Kidney (tissue), 14 donors: ENCODE measurements around the gene ADRA2B. TPM values are rescaled to one million over a fixed set of nuclear protein-coding genes. Genes with fewer than 3 reads are reported as not detected.
"Not testable (repeated sequence)": the region's sequence is repeated elsewhere in the genome, so short reads cannot be mapped to it uniquely, and the experiment has no call there.

Experiments
- DNase-seq, 5 donors: peaks; one replicate each; pipeline ENCODE4 v3.0.0-alpha.2; 2013 to 2020
- FAIRE-seq: peaks from 2 replicates; lab custom pipeline; 2012; peaks lifted over from hg19 to GRCh38; lab: Jason Lieb, UNC
- H3K27ac ChIP-seq, 2 donors: one replicate each; pipeline ENCODE4 v1.7.0; 2013; ENCODE audit warnings: low read depth in 2 of 2, low read length in 2 of 2, inconsistent platforms in 1 of 2
- H3K27me3 ChIP-seq: one replicate; pipeline ENCODE4 v1.7.1; 2013; ENCODE audit warnings: low read length, inconsistent platforms; ENCODE audit not compliant: control insufficient read depth, insufficient read depth
- H3K36me3 ChIP-seq, 3 donors: one replicate each; pipeline versions ENCODE4 v1.7.0 to v1.7.1; 2013; ENCODE audit warnings: low read length in 3 of 3, control low read depth in 1 of 3, inconsistent platforms in 1 of 3; ENCODE audit not compliant: insufficient read depth in 3 of 3, control insufficient read depth in 2 of 3
- H3K4me1 ChIP-seq, 3 donors: one replicate each; pipeline versions ENCODE4 v1.7.0 to v1.7.1; 2013; ENCODE audit warnings: low read length in 3 of 3, inconsistent platforms in 1 of 3, low read depth in 1 of 3; ENCODE audit not compliant: control insufficient read depth in 2 of 3, insufficient read depth in 2 of 3
- H3K4me3 ChIP-seq, 3 donors: one replicate each; pipeline versions ENCODE4 v1.7.0 to v1.8.1; 2013; ENCODE audit warnings: low read length in 3 of 3, control low read depth in 1 of 3, inconsistent platforms in 1 of 3
- H3K9ac ChIP-seq, 3 donors: one replicate each; pipeline versions ENCODE4 v1.7.0 to v1.7.1; 2013; ENCODE audit warnings: low read length in 3 of 3, control low read depth in 1 of 3, inconsistent platforms in 1 of 3
- H3K9me3 ChIP-seq, 3 donors: one replicate each; pipeline versions ENCODE4 v1.7.0 to v1.7.1; 2013; ENCODE audit warnings: low read length in 3 of 3, control low read depth in 1 of 3, inconsistent platforms in 1 of 3; ENCODE audit not compliant: control insufficient read depth in 2 of 3, insufficient read depth in 1 of 3
- intact Hi-C: fragments of 100-400 bp; cut with DNase I; formaldehyde crosslinking; loops from one replicate; pipeline ENCODE4 v1.11.1; 2022
- polyA plus RNA-seq: library from polyadenylated mRNA; stranded (reverse); fragments of 350-450 nt; fragmentation: Illumina TruSeq; extraction: RNeasy Lipid Tissue Mini Kit (QIAGEN cat#74804); gene quantifications from one replicate; pipeline ENCODE4 v1.2.3, GENCODE V29; 2014; ENCODE audit warnings: low read depth, low replicate concordance; ENCODE audit not compliant: insufficient read depth
- total RNA-seq: library from RNA; stranded (reverse); fragmentation: NEBNext Ultra II Directional; extraction: Animal tissue kit (Norgen Biotek cat#: 25700); gene quantifications from one replicate; pipeline ENCODE4 v1.2.1, GENCODE V29; 2021
- TF ChIP-seq, protein P1 (sequence below): IDR thresholded peaks from 3 replicates; pipeline ENCODE4 v1.5.1; 2012; ENCODE audit warnings: mild to moderate bottlenecking, moderate library complexity, borderline replicate concordance; ENCODE audit not compliant: insufficient read depth; ENCODE audit errors: extremely low read depth
- donor health status: control.
- donor health status: control.
- donor health status: control.
- donor health status: control.
- donor health status: control.
- donor health status: DM: yes; HTN: yes; CAD: no.
- donor health status: Normal renal cell carcinoma (clear cell type).

ADRA2B gene
- total and polyA plus RNA-seq, 2 donors from 2014 or later = 1.4 to 4.8 TPM

DNA sequence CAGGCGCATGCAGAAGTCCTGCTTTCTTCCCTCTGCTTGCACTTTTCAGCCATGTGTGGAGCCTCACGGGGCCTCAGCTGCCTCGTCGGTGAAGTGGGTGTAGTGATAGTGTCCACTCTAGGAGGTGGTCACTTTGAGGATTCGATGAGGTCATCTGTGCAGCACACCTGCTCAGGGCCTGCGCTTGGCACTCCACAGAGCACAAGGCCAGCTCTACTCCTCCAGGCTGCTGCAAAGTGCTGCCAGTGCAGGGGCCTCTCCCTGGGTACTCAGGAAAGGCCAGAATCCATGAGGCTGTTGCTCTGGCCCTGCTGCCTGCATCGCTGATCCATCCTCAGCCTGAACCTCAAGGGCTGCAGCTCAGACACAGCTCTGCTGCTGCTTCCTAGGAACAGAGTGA, 49.9 kb downstream of the ADRA2B start:
- FAIRE-seq, H3K27ac ChIP-seq, intact Hi-C loops, H3K27me3 ChIP-seq, H3K4me3 ChIP-seq, H3K4me1 ChIP-seq, H3K9ac ChIP-seq, H3K9me3 ChIP-seq, H3K36me3 ChIP-seq, DNase-seq: not testable (repeated sequence)

DNA sequence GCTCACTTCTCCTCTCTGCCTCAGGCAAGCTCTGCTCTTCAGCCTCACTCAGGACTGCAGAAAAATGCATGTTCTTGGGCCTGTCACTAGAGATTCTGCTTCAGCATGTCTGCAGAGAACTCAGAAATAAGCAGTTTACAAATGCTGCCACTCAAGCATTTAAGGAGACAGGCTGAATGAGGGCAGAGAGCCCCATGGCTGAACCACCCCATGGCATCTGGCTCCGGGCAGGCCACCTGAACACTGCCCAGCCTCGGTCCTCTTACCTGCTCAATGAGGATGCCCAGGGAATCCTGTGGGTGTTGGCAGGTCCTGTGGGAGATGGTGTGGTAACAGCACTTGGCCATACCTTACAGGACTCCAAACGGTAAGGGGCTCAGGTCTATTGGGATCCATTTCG, 50.4 kb downstream of the ADRA2B start:
- H3K27me3 ChIP-seq, H3K9ac ChIP-seq, H3K27ac ChIP-seq, H3K4me1 ChIP-seq, intact Hi-C loops, H3K9me3 ChIP-seq, H3K4me3 ChIP-seq, H3K36me3 ChIP-seq, FAIRE-seq: not testable (repeated sequence)
- DNase-seq = peak in 1 of 5 donors; percentile 59

DNA sequence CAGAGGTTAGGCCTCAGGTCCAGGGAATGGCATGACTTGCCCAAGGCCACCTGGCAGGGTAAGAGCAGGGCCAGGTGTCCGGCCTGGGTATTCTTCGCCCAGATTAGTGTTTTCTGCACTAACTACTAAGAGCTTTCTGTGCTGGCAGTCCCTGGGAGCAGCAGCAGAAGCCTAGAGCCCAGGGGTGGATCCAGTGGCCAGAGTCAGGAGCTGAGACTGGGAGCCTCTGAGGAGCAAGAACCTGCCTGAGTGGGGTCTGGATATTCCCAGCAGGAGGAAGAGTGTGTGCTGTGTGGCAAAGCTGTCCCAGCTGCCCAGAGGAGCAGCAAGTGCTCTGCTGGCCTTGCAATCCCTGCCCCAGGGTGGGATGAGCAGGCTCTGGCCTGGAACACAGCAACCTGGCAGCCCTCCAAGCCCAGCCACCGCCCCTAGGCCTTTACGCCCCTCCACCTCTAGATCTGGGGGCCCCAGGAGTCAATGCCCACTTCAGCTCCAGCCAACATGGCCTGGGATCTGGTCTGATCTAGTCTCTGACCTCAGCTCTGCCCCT, 50.9 kb downstream of the ADRA2B start:
- DNase-seq (peak in 1 of 5 donors; percentile 71), FAIRE-seq (no peak)
- intact Hi-C loops = no loop called here

DNA sequence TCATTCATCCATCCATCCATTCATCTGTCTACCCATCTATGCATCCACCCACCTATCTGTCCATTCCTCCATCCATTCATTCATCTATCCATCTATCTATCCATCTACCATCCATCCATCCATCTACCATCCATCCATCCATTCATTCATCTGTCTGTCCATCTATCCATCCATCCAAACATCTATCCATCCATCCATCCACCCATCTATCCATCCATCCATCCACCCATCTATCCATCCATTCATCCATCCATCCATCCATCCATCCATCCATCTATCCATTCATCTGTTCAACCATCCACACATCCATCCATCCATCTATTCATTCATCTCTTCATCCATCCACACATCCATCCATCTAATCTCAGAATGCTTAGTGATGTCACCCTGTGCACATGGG, 51.6 kb downstream of the ADRA2B start:
- FAIRE-seq, H3K27ac ChIP-seq, H3K27me3 ChIP-seq, H3K4me1 ChIP-seq, H3K9ac ChIP-seq, H3K36me3 ChIP-seq, intact Hi-C loops, DNase-seq, H3K4me3 ChIP-seq, H3K9me3 ChIP-seq: not testable (repeated sequence)

More for the DNA sequence above, 50.9 kb downstream of the ADRA2B start:
- TF ChIP-seq, protein P1, sequence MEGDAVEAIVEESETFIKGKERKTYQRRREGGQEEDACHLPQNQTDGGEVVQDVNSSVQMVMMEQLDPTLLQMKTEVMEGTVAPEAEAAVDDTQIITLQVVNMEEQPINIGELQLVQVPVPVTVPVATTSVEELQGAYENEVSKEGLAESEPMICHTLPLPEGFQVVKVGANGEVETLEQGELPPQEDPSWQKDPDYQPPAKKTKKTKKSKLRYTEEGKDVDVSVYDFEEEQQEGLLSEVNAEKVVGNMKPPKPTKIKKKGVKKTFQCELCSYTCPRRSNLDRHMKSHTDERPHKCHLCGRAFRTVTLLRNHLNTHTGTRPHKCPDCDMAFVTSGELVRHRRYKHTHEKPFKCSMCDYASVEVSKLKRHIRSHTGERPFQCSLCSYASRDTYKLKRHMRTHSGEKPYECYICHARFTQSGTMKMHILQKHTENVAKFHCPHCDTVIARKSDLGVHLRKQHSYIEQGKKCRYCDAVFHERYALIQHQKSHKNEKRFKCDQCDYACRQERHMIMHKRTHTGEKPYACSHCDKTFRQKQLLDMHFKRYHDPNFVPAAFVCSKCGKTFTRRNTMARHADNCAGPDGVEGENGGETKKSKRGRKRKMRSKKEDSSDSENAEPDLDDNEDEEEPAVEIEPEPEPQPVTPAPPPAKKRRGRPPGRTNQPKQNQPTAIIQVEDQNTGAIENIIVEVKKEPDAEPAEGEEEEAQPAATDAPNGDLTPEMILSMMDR = no peak
- Histone ChIP-seq H3K27me3 (no peaks in the 10 kb centered on the region), H3K4me1 (no peaks in the 10 kb centered on the region), H3K27ac (no peak overlapping the region), H3K4me3 (no peak overlapping the region), H3K9ac (no peak overlapping the region), H3K36me3 (no peaks in the 10 kb centered on the region), H3K9me3 (no peaks in the 10 kb centered on the region)

DNA sequence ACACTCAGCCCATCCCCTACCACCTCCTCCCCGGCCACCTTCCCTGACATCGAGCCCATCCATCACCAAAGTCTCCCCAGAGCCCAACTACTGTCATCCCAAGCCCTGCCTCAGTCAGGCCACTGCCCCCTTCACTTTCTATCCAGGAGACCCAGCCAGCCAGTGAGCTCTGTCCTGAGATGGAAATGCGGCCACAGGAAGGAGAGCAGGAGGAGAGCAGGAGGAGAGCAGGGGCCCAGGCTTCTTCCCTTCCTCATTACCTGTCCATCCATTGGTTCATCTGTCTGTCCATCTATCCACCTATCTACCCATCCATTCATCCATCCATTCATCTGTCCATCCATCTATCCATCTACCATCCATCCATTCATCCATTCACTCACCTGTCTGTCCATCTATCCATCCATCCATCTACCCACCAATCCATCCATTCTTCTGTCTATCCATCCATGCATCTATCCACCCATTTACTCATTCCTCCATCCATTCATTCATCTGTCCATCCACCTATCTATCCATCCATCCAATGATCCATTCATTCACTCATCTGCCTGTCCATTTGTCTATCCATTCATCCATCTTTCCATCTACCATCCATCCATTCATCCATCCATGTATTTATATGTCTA, 52.2 kb downstream of the ADRA2B start:
- H3K36me3 ChIP-seq, H3K4me3 ChIP-seq, H3K27ac ChIP-seq, FAIRE-seq, intact Hi-C loops, H3K9ac ChIP-seq, DNase-seq, H3K27me3 ChIP-seq, H3K4me1 ChIP-seq, H3K9me3 ChIP-seq: not testable (repeated sequence)
